ENCODE data around the gene JAKMIP1. TPM values are rescaled to one million over a fixed set of nuclear protein-coding genes. Genes with fewer than 3 reads are reported as not detected.

Gene JAKMIP1
- total and polyA plus RNA-seq, 9 donors: 0.33 to 1.00 (median 0.56) TPM; not detected in 1

- no peak overlapping the region for H3K27ac ChIP-seq
- no peak overlapping the region for H3K4me3 ChIP-seq
- TF ChIP-seq EP300 (IDR thresholded peaks at IDR 0.05): no peak
- no peak for TF ChIP-seq POLR2A (IDR thresholded peaks at IDR 0.05)
- no peak for TF ChIP-seq CTCF (IDR thresholded peaks at IDR 0.05)
- H3K36me3 ChIP-seq: no peaks in the 10 kb centered on the region
- no peak for DNase-seq
- intact Hi-C loops (cut with DNase I): no loop called here
- H3K27me3 ChIP-seq: no peaks in the 10 kb centered on the region
- 68 to 80% (median 70%) methylated on average over 5 of the region's 5 CpGs for WGBS, 3 donors
- H3K9me3 ChIP-seq: no peaks in the 10 kb centered on the region
- no peaks in the 10 kb centered on the region for H3K4me1 ChIP-seq (ENCODE audit: insufficient read depth)
Observed at GRCh38 chr4:6119507-6120020, 80.8 kb downstream of the JAKMIP1 start.

GRCh38 chr4:6118201-6118600, 82.1 kb downstream of the JAKMIP1 start:
- WGBS, 3 donors: 89 to 94% (median 91%) methylated on average over 7 of the region's 7 CpGs
- no peak for DNase-seq
- TF ChIP-seq CTCF (IDR thresholded peaks at IDR 0.05) (no peak), EP300 (IDR thresholded peaks at IDR 0.05) (no peak), POLR2A (IDR thresholded peaks at IDR 0.05) (no peak)

GRCh38 chr4:6116696-6117285, 83.6 kb downstream of the JAKMIP1 start:
- TF ChIP-seq POLR2A (IDR thresholded peaks at IDR 0.05) (no peak), CTCF (IDR thresholded peaks at IDR 0.05) (no peak), EP300 (IDR thresholded peaks at IDR 0.05) (no peak)
- Histone ChIP-seq H3K27me3 (no peaks in the 10 kb centered on the region), H3K4me3 (no peak overlapping the region), H3K4me1 (ENCODE audit: insufficient read depth) (no peaks in the 10 kb centered on the region), H3K9me3 (no peaks in the 10 kb centered on the region), H3K27ac (no peak overlapping the region), H3K36me3 (no peaks in the 10 kb centered on the region)
- no peak for DNase-seq
- 47 to 65% (median 50%) methylated on average over 15 of the region's 15 CpGs for WGBS, 3 donors
- intact Hi-C loops (cut with DNase I): no loop called here

More at GRCh38 chr4:6118201-6118600, 82.1 kb downstream of the JAKMIP1 start:
- H3K9me3 ChIP-seq: no peaks in the 10 kb centered on the region
- H3K27me3 ChIP-seq: no peaks in the 10 kb centered on the region
- no peak overlapping the region for H3K4me3 ChIP-seq
- intact Hi-C loops (cut with DNase I): no loop called here
- H3K4me1 ChIP-seq (ENCODE audit: insufficient read depth): no peaks in the 10 kb centered on the region
- no peaks in the 10 kb centered on the region for H3K36me3 ChIP-seq
- H3K27ac ChIP-seq: no peak overlapping the region

GRCh38 chr4:6115746-6116586, 84.4 kb downstream of the JAKMIP1 start:
- H3K9me3 ChIP-seq: no peaks in the 10 kb centered on the region
- H3K36me3 ChIP-seq: no peaks in the 10 kb centered on the region
- no peak overlapping the region for H3K27ac ChIP-seq
- H3K4me3 ChIP-seq: no peak overlapping the region
- intact Hi-C loops (cut with DNase I): no loop called here
- 76 to 86% (median 82%) methylated on average over 23 of the region's 23 CpGs for WGBS, 3 donors
- no peaks in the 10 kb centered on the region for H3K4me1 ChIP-seq (ENCODE audit: insufficient read depth)
- TF ChIP-seq POLR2A (IDR thresholded peaks at IDR 0.05) (no peak), CTCF (IDR thresholded peaks at IDR 0.05) (no peak), EP300 (IDR thresholded peaks at IDR 0.05) (no peak)
- DNase-seq: no peak
- H3K27me3 ChIP-seq: no peaks in the 10 kb centered on the region
